ENCODE measurements around the gene HPCAL1.
A peak's percentile ranks its signal among the peaks of the same experiment; 100 is the strongest.

Gene HPCAL1

DNA sequence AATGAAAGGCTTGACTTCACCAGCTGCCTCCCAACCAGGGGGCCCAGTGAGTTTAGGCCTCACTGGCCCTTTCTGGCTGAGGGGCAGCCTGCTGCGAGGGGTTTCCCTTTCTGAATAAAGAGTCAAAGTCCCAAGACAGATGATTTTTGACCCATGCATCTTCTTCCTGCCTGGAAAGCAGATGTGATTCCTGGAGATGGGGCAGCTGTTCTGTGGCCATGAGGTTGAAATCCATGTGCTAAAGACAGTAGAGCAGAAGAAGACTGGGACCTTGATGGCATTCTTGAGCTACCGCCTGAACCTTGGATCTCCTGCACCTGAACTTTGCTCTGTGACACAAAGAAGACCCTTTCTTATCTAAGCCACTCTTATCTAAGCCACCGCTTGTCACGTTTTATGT is 19.8 kb downstream of the HPCAL1 start:
- Mint-ChIP-seq H3K27ac (no peak overlapping the region), H3K9me3 (no peaks in the 10 kb centered on the region), H3K27me3 (no peaks in the 10 kb centered on the region), H3K36me3 (ENCODE audit: low read depth) (peaks cover 44% of the 10 kb centered on the region), H3K4me1 (ENCODE audit: low read depth) (peaks cover 63% of the 10 kb centered on the region), H3K4me3 (no peak overlapping the region)
- intact Hi-C loops (cut with micrococcal nuclease) = no loop called here

DNA sequence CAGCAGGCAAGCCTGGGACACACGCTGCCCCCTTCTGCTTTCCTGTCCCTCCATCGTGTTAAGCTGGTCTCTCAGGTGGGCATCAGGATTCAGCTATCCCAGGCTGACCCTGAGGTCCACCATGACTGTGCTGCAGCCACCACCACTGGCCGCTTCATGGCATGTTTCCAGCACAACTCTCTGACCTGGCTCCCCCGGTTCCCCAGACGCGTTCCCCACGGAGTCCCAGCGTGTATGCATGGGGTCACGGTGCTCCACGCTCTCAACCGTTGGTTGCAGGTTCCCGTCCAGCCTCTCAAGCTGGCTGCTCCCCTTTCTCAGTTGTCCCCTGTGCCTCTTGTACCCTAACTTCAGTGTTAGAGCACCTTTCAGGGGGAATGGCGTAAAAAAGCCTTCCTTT is 20.3 kb downstream of the HPCAL1 start:
- Mint-ChIP-seq H3K4me3 (no peak overlapping the region), H3K27me3 (no peaks in the 10 kb centered on the region), H3K36me3 (ENCODE audit: low read depth) (peaks cover 39% of the 10 kb centered on the region), H3K27ac (no peak overlapping the region), H3K9me3 (no peaks in the 10 kb centered on the region), H3K4me1 (ENCODE audit: low read depth) (peaks cover 68% of the 10 kb centered on the region)
- intact Hi-C loops (cut with micrococcal nuclease) = no loop called here

DNA sequence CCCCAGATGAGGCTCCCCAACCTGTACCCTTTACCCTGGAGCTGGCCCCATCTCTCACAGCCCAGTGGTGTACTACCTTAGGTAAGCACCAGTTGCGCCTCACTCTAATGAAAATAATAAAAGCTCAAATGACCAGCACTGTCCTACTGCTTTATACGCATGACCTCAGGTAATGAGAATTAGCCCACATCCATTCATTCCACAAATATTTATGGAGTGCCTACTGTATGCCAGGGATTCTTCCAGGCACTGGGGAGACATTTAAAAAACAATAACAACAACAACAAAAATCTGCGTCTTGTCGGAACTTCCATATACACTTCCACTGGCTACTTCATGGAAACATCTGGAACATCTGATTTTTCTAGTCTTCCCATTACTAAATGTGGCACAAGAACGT is 20.8 kb downstream of the HPCAL1 start:
- Mint-ChIP-seq H3K27ac (no peak overlapping the region), H3K27me3 (no peaks in the 10 kb centered on the region), H3K36me3 (ENCODE audit: low read depth) (peaks cover 36% of the 10 kb centered on the region), H3K4me3 (no peak overlapping the region), H3K9me3 (no peaks in the 10 kb centered on the region), H3K4me1 (ENCODE audit: low read depth) (peaks cover 73% of the 10 kb centered on the region)
- intact Hi-C loops (cut with micrococcal nuclease) = no loop called here

GRCh38 chr2:10324095-10324832 is 21.6 kb downstream of the HPCAL1 start:
- Mint-ChIP-seq H3K9me3 (no peaks in the 10 kb centered on the region), H3K36me3 (ENCODE audit: low read depth) (peaks cover 36% of the 10 kb centered on the region), H3K27me3 (no peaks in the 10 kb centered on the region), H3K4me1 (ENCODE audit: low read depth) (peaks cover 76% of the 10 kb centered on the region), H3K4me3 (no peak overlapping the region), H3K27ac (peak overlapping the region; percentile 13)
- intact Hi-C loops (cut with micrococcal nuclease) = no loop called here

GRCh38 chr2:10325278-10326145 is 22.8 kb downstream of the HPCAL1 start:
- Mint-ChIP-seq H3K4me1 (ENCODE audit: low read depth) (peaks cover 79% of the 10 kb centered on the region), H3K9me3 (no peaks in the 10 kb centered on the region), H3K27me3 (no peaks in the 10 kb centered on the region), H3K27ac (peak overlapping the region; percentile 34), H3K4me3 (no peak overlapping the region), H3K36me3 (ENCODE audit: low read depth) (peaks cover 28% of the 10 kb centered on the region)
- intact Hi-C loops (cut with micrococcal nuclease) = no loop called here

GRCh38 chr2:10326151-10326616 is 23.5 kb downstream of the HPCAL1 start:
- intact Hi-C loops (cut with micrococcal nuclease) = no loop called here
- Mint-ChIP-seq H3K4me1 (ENCODE audit: low read depth) (peaks cover 86% of the 10 kb centered on the region), H3K27me3 (no peaks in the 10 kb centered on the region), H3K4me3 (no peak overlapping the region), H3K36me3 (ENCODE audit: low read depth) (peaks cover 26% of the 10 kb centered on the region), H3K9me3 (no peaks in the 10 kb centered on the region), H3K27ac (peak overlapping the region; percentile 34)

- H3K27me3 Mint-ChIP-seq = no peaks in the 10 kb centered on the region
- H3K4me1 Mint-ChIP-seq (ENCODE audit: low read depth) = peaks cover 93% of the 10 kb centered on the region
- H3K9me3 Mint-ChIP-seq = no peaks in the 10 kb centered on the region
- H3K27ac Mint-ChIP-seq = peak overlapping the region; percentile 65
- H3K4me3 Mint-ChIP-seq = no peak overlapping the region
- intact Hi-C loops (cut with micrococcal nuclease) = no loop called here
- peaks cover 22% of the 10 kb centered on the region for H3K36me3 Mint-ChIP-seq (ENCODE audit: low read depth)
Measured at GRCh38 chr2:10326707-10327594, 24.2 kb downstream of the HPCAL1 start.

DNA sequence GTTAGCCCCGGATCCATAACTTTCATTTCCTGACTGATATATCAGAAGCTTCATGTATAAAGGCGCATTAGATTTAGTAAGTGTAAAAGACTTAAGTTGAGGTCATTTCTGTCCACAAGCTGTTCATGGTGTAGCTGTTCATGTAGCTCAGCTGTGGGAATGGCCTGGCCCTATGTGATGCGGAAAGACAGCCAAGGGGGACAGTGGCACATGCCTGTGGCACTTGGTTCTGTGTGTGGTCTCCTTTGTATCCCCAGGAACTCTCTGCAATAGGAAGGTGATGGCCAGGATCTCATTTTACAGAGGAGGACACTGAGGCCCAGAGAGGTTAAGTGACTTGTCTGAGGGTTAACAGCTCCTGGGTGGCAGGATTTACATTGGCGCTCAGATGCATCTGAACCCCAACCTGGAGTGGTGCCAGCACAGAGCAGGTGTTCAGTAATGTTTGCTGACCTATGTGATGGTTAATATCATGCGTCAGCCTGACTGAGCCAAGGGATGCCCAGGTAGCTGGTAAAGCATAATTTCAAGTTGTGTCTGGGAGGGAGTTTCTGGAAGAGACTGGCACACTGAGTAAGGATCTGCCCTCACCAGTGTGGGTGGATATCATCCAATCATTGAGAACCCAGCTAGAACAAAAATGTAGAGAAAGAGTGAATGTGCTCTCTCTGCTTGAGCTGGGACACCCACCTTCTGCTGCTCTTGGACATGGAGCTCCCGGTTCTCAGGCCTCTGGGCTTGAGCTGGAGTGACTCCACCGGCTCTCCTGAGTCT is 25.4 kb downstream of the HPCAL1 start:
- Mint-ChIP-seq H3K4me3 (no peak overlapping the region), H3K4me1 (ENCODE audit: low read depth) (peaks cover 99% of the 10 kb centered on the region), H3K36me3 (ENCODE audit: low read depth) (peaks cover 10% of the 10 kb centered on the region), H3K27ac (peak overlapping the region; percentile 48), H3K27me3 (no peaks in the 10 kb centered on the region), H3K9me3 (no peaks in the 10 kb centered on the region)
- intact Hi-C loops (cut with micrococcal nuclease) = no loop called here

DNA sequence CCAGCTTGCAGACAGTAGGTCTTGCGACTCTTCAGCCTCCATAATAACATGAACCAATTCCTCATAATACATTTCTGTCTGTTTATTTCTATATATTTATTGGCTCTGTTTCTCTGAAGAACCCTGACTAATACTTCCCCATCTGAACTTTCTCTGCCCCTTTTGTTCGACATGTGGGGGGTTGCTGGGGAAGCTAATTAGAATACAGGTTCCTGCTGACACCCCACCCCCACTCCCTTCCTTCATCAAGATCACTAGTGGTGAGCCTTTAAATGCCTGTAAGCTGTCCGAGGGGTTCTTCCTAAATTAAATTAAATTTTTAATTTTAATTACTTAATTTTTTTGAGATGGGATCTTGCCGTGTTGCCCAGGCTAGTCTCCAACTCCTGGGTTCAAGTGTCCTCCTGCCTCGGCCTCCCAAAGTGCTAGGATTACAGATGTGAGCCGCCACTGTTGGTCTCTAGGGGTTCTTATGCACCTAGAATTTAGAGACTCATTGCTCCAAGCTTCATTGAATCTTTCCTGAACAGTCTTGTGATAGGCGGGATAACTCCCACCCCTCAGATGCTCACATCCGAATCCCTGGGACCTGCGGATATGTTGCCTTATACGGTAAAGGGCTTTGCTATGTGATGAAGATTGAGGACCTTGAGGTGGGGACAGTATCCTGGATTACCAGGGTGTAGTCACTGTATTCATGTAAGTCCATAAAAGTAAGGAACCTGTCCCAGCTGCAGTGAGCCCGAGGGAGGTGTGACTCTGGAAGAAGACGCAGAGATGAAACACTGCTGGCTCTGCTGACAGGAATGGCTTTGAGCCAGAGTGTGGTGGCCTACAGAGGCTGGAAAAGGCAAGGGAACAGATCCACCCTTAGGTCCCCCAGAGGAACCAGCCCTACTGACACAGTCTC is 26.2 kb downstream of the HPCAL1 start:
- Mint-ChIP-seq H3K4me3 (no peak overlapping the region), H3K27me3 (no peaks in the 10 kb centered on the region), H3K27ac (peak overlapping the region; percentile 95), H3K9me3 (no peaks in the 10 kb centered on the region), H3K36me3 (ENCODE audit: low read depth) (peaks cover 5% of the 10 kb centered on the region), H3K4me1 (ENCODE audit: low read depth) (peaks cover 99% of the 10 kb centered on the region)
- intact Hi-C loops (cut with micrococcal nuclease) = no loop called here

GRCh38 chr2:10329580-10329879 is 26.8 kb downstream of the HPCAL1 start:
- intact Hi-C loops (cut with micrococcal nuclease) = no loop called here

GRCh38 chr2:10329880-10330699 is 27.4 kb downstream of the HPCAL1 start:
- Mint-ChIP-seq H3K4me1 (ENCODE audit: low read depth) (peaks cover 87% of the 10 kb centered on the region), H3K4me3 (no peak overlapping the region), H3K36me3 (ENCODE audit: low read depth) (peaks cover 12% of the 10 kb centered on the region), H3K27ac (peak overlapping the region; percentile 95), H3K27me3 (no peaks in the 10 kb centered on the region), H3K9me3 (peaks cover 5% of the 10 kb centered on the region)
- intact Hi-C loops (cut with micrococcal nuclease) = loop anchor here (10.0 kb wide), 1 partner anchor 75 kb away; no protein-coding TSS in a partner anchor

More at GRCh38 chr2:10329580-10329879, 26.8 kb downstream of the HPCAL1 start:
- Mint-ChIP-seq H3K36me3 (ENCODE audit: low read depth) (peaks cover 6% of the 10 kb centered on the region), H3K9me3 (no peaks in the 10 kb centered on the region), H3K4me3 (no peak overlapping the region), H3K27ac (peak overlapping the region; percentile 95), H3K27me3 (no peaks in the 10 kb centered on the region), H3K4me1 (ENCODE audit: low read depth) (peaks cover 93% of the 10 kb centered on the region)

- Mint-ChIP-seq H3K4me1 (ENCODE audit: low read depth) (peaks cover 82% of the 10 kb centered on the region), H3K27me3 (no peaks in the 10 kb centered on the region), H3K9me3 (peaks cover 10% of the 10 kb centered on the region), H3K36me3 (ENCODE audit: low read depth) (peaks cover 18% of the 10 kb centered on the region), H3K27ac (peak overlapping the region; percentile 95), H3K4me3 (peak overlapping the region; percentile 63)
- intact Hi-C loops (cut with micrococcal nuclease) = loop anchor here (10.0 kb wide), 1 partner anchor 74 kb away; no protein-coding TSS in a partner anchor
Measured at GRCh38 chr2:10330700-10331026, 28.0 kb downstream of the HPCAL1 start.

Measured in dendritic cell treated with granulocyte-macrophage colony-stimulating factor and Interleukin-4, amounts not matched to agents 40 ng/mL and 50 ng/mL, for 4 days (primary cell).